HT1080 (cell line): ENCODE data around the gene MUCL3. TPM values are rescaled to one million over a fixed set of nuclear protein-coding genes. Genes with fewer than 3 reads are reported as not detected.
"Not testable (repeated sequence)": the region's sequence is repeated elsewhere in the genome, so short reads cannot be mapped to it uniquely, and the experiment has no call there.

Experiments used
- DNase-seq: peaks from one replicate; pipeline ENCODE4 v3.0.0-alpha.2; 2015; ENCODE audit warnings: low read depth
- total RNA-seq: library from RNA; depleted of rRNA; stranded (reverse); fragments of >200 nt; shearing (Covaris generic); gene quantifications from 2 replicates; pipeline ENCODE4 v1.2.3, GENCODE V29; 2014

The MUCL3 gene
- total RNA-seq, 1 experiment from 2014 or later = not detected

- no peak for DNase-seq
Measured at GRCh38 chr6:30937265-30937664, 3.5 kb upstream of the MUCL3 start.

- no peak for DNase-seq
Measured at GRCh38 chr6:30938730-30939129, 2.0 kb upstream of the MUCL3 start.

- DNase-seq = no peak
Measured at GRCh38 chr6:30939473-30939872, 1.3 kb upstream of the MUCL3 start.

- DNase-seq = peak; percentile 81
Measured at GRCh38 chr6:30942338-30943060, 1.7 kb downstream of the MUCL3 start.

GRCh38 chr6:30944051-30944450, 3.3 kb downstream of the MUCL3 start:
- DNase-seq = no peak

GRCh38 chr6:30945281-30945680, 4.5 kb downstream of the MUCL3 start:
- no peak for DNase-seq

- no peak for DNase-seq
Measured at GRCh38 chr6:30947231-30947630, 6.5 kb downstream of the MUCL3 start.

- DNase-seq = no peak
Measured at GRCh38 chr6:30948811-30949210, 8.0 kb downstream of the MUCL3 start.

GRCh38 chr6:30951907-30952469, 11.2 kb downstream of the MUCL3 start:
- DNase-seq = no peak

- no peak for DNase-seq
Measured at GRCh38 chr6:30954631-30955366, 14.0 kb downstream of the MUCL3 start.

GRCh38 chr6:30955367-30956042, 14.7 kb downstream of the MUCL3 start:
- DNase-seq = peak; percentile 61

- DNase-seq = no peak
Measured at GRCh38 chr6:30957716-30958115, 16.9 kb downstream of the MUCL3 start.

- no peak for DNase-seq
Measured at GRCh38 chr6:30960907-30961673, 20.3 kb downstream of the MUCL3 start.

- no peak for DNase-seq
Measured at GRCh38 chr6:30962716-30963115, 21.9 kb downstream of the MUCL3 start.

GRCh38 chr6:30963641-30964040, 22.9 kb downstream of the MUCL3 start:
- peak; percentile 50 for DNase-seq

GRCh38 chr6:30964075-30964474, 23.3 kb downstream of the MUCL3 start:
- peak; percentile 25 for DNase-seq

GRCh38 chr6:30965140-30965601, 24.4 kb downstream of the MUCL3 start:
- no peak for DNase-seq

GRCh38 chr6:30966154-30966553, 25.4 kb downstream of the MUCL3 start:
- DNase-seq = no peak

- DNase-seq = not testable (repeated sequence)
Measured at GRCh38 chr6:30969171-30969570, 28.4 kb downstream of the MUCL3 start.

- no peak for DNase-seq
Measured at GRCh38 chr6:30970946-30971345, 30.2 kb downstream of the MUCL3 start.

- no peak for DNase-seq
Measured at GRCh38 chr6:30972816-30973215, 32.0 kb downstream of the MUCL3 start.
